AG10803 (cell line): ENCODE data around the gene OR10H4.
"Not testable (repeated sequence)": the region's sequence is repeated elsewhere in the genome, so short reads cannot be mapped to it uniquely, and the experiment has no call there.

Source experiments
- DNase-seq: peaks from one replicate; pipeline ENCODE4 v3.0.0; 2010; ENCODE audit warnings: low read depth
- H3K4me3 ChIP-seq: 2 replicates; pipeline ENCODE4 v1.5.1; 2011; ENCODE audit warnings: mild to moderate bottlenecking, low read length, control low read depth
- TF ChIP-seq, protein P1 (sequence below): conservative IDR thresholded peaks from 2 replicates; pipeline ENCODE4 v1.5.1; 2011; ENCODE audit warnings: mild to moderate bottlenecking, low read length, control low read depth, inconsistent platforms

OR10H4 gene

GRCh38 chr19:15976836-15977689 lies 28.3 kb downstream of the OR10H4 start:
- H3K4me3 ChIP-seq, result no peak overlapping the region
- DNase-seq, result no peak
- TF ChIP-seq, protein P1, sequence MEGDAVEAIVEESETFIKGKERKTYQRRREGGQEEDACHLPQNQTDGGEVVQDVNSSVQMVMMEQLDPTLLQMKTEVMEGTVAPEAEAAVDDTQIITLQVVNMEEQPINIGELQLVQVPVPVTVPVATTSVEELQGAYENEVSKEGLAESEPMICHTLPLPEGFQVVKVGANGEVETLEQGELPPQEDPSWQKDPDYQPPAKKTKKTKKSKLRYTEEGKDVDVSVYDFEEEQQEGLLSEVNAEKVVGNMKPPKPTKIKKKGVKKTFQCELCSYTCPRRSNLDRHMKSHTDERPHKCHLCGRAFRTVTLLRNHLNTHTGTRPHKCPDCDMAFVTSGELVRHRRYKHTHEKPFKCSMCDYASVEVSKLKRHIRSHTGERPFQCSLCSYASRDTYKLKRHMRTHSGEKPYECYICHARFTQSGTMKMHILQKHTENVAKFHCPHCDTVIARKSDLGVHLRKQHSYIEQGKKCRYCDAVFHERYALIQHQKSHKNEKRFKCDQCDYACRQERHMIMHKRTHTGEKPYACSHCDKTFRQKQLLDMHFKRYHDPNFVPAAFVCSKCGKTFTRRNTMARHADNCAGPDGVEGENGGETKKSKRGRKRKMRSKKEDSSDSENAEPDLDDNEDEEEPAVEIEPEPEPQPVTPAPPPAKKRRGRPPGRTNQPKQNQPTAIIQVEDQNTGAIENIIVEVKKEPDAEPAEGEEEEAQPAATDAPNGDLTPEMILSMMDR, result no peak

- H3K4me3 ChIP-seq, result no peak overlapping the region
- DNase-seq, result no peak
- TF ChIP-seq, protein P1, result no peak
Observed at GRCh38 chr19:15977690-15978089, 28.9 kb downstream of the OR10H4 start.

GRCh38 chr19:15979293-15979692 lies 30.5 kb downstream of the OR10H4 start:
- DNase-seq, result no peak
- no peak overlapping the region for H3K4me3 ChIP-seq
- TF ChIP-seq, protein P1, result no peak

DNA sequence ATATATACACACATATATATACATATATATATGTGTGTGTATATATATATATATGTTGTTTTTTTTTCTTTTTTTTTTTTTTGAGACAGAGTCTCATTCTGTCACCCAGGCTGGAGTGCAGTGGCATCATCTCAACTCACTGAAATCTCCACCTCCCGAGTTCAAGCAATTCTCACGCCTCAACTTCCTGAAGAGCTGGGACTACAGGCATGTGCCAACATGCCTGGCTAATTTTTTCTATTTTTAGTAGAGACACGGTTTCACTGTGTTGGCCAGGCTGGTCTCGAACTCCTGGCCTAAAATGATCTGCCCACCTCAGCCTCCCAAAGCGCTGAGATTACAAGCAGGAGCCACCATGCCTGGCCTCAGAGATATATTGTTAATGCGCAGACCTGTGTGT lies 37.0 kb downstream of the OR10H4 start:
- not testable (repeated sequence) for H3K4me3 ChIP-seq, DNase-seq

GRCh38 chr19:15986701-15987100 lies 37.9 kb downstream of the OR10H4 start:
- TF ChIP-seq, protein P1, result no peak
- DNase-seq, result no peak
- H3K4me3 ChIP-seq, result no peak overlapping the region

DNA sequence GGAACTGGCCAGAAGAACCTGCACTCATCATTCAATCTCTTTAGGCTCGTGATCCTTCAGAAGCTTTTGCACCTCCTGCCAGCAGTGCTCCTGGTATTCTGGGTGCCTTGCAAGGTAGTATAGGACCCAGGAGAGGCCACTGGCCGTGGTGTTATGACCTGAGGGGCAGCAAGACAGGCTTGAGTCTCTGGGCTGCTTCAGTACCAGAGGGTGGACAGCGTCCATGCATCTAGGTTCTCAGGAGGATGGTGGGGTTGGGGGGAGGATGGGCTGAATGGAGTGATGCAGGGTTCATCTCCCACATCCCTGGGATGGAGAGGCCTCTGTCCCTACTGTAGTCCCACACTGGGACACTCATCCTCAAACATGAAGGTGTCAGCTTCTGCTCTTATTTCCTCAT lies 41.1 kb downstream of the OR10H4 start:
- DNase-seq, result no peak
- TF ChIP-seq, protein P1, result no peak
- H3K4me3 ChIP-seq, result no peak overlapping the region

DNA sequence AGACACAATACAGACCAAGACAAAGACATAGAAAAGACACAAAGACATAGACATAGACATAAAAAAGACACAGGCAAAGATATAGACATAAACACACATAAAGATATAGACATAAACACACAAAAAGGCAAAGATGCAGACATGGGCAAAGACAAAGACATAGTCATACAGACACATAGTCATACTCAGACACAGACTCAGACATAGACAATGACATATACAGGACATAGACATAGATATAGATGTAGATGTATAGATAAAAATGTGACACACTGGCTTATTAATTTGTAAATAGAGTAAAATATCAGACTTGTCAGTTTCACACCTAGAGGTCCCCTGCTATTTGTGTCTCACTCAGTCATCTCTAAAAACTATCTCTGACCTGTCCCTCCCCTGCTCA lies 42.8 kb downstream of the OR10H4 start:
- TF ChIP-seq, protein P1, result no peak
- no peak for DNase-seq
- no peak overlapping the region for H3K4me3 ChIP-seq
